B cell (primary cell): ENCODE results near the gene EPM2AIP1. TPM values are rescaled to one million over a fixed set of nuclear protein-coding genes. Genes with fewer than 3 reads are reported as not detected.

Source experiments
- ATAC-seq: fragments of 200-7000 bp; cut with Tn5 transposase; one replicate; pipeline ENCODE4 v1.10.0; 2021; ENCODE audit warnings: low read depth, mild to moderate bottlenecking, moderate number of reproducible peaks, moderate library complexity
- CTCF ChIA-PET: fragments of 350-600 bp; sonication (Branson Sonifier 250); formaldehyde crosslinking; loops from one replicate; lab custom pipeline; 2021; ENCODE audit warnings: antibody characterized with exemption, inconsistent platforms; lab: Charles Lee
- POLR2A ChIA-PET: fragments of 350-600 bp; sonication (Branson Sonifier 250); formaldehyde crosslinking; loops from one replicate; lab custom pipeline; 2021; ENCODE audit warnings: antibody characterized with exemption; lab: Charles Lee
- DNase-seq: peaks from one replicate; pipeline ENCODE4 v3.0.0; 2013
- H2AFZ ChIP-seq: 2 replicates; pipeline ENCODE4 v1.6.1; 2012; ENCODE audit warnings: mild to moderate bottlenecking, low read depth, low read length; ENCODE audit not compliant: insufficient read depth, poor library complexity, severe bottlenecking
- H3K27ac ChIP-seq, 2 donors: 1 replicate in 1 of 2; 2 replicates in 1 of 2; pipeline ENCODE4 v1.5.1; 2012 to 2013; ENCODE audit warnings: low read length in 2 of 2, mild to moderate bottlenecking in 2 of 2, moderate library complexity in 1 of 2
- H3K27me3 ChIP-seq, 4 experiments: fragments of 200-600 bp in 1 of 4; sonication (generic) in 1 of 4; replicated peaks in 1 of 4; 1 replicate in 2 of 4; 2 replicates in 2 of 4; pipeline versions ENCODE4 v1.6.1 to v1.7.0; 2013 to 2016; ENCODE audit warnings: low read length in 3 of 4, mild to moderate bottlenecking in 2 of 4, mixed read lengths in 1 of 4, moderate library complexity in 1 of 4; ENCODE audit not compliant: insufficient read depth in 4 of 4, control insufficient read depth in 3 of 4; ENCODE audit errors: control extremely low read depth in 1 of 4
- H3K36me3 ChIP-seq, 2 experiments: replicated peaks in 1 of 2; 1 replicate in 1 of 2; 2 replicates in 1 of 2; pipeline versions ENCODE4 v1.6.1 to v1.7.1; 2013; ENCODE audit warnings: low read length in 1 of 2; ENCODE audit not compliant: insufficient read depth in 2 of 2, control insufficient read depth in 1 of 2; ENCODE audit errors: control extremely low read depth in 1 of 2, extremely low read depth in 1 of 2
- H3K4me1 ChIP-seq, 2 donors: fragments of 200-600 bp in 1 of 2; sonication (generic) in 1 of 2; 1 replicate in 1 of 2; 2 replicates in 1 of 2; pipeline versions ENCODE4 v1.5.1 to v1.6.1; 2013 to 2017; ENCODE audit warnings: low read length in 2 of 2; ENCODE audit not compliant: control insufficient read depth in 2 of 2, insufficient read depth in 2 of 2
- H3K4me2 ChIP-seq: replicated peaks from 2 replicates; pipeline ENCODE3; 2012; ENCODE audit warnings: mild to moderate bottlenecking, low read depth, low read length; ENCODE audit not compliant: poor library complexity, severe bottlenecking
- H3K4me3 ChIP-seq, 5 experiments: fragments of 200-600 bp in 1 of 5; sonication (generic) in 1 of 5; 1 replicate in 3 of 5; 2 replicates in 2 of 5; pipeline versions ENCODE4 v1.5.1 to v1.7.0; 2011 to 2016; ENCODE audit warnings: low read length in 4 of 5, mild to moderate bottlenecking in 4 of 5, low read depth in 2 of 5, control low read depth in 1 of 5, moderate library complexity in 1 of 5; ENCODE audit not compliant: insufficient read depth in 1 of 5; ENCODE audit errors: control extremely low read depth in 1 of 5, extremely low read depth in 1 of 5
- H3K79me2 ChIP-seq: fragments of 200-600 bp; sonication (generic); one replicate; pipeline ENCODE4 v1.6.0; 2016; ENCODE audit warnings: low read length; ENCODE audit not compliant: control insufficient read depth, insufficient read depth
- H3K9ac ChIP-seq: fragments of 200-600 bp; sonication (generic); 2 replicates; pipeline ENCODE4 v1.6.1; 2017; ENCODE audit warnings: mild to moderate bottlenecking, low read length, moderate library complexity
- H3K9me3 ChIP-seq, 3 donors: one replicate each; pipeline versions ENCODE4 v1.6.1 to v1.7.1; 2013; ENCODE audit warnings: low read length in 2 of 3; ENCODE audit not compliant: control insufficient read depth in 2 of 3, insufficient read depth in 1 of 3; ENCODE audit errors: control extremely low read depth in 1 of 3
- H4K20me1 ChIP-seq: 2 replicates; pipeline ENCODE4 v1.6.0; 2012; ENCODE audit warnings: mild to moderate bottlenecking, low read length; ENCODE audit not compliant: insufficient read depth, control insufficient read depth, poor library complexity, severe bottlenecking
- H3K27ac Mint-ChIP-seq: one replicate; pipeline ENCODE4 v1.8.0; 2021; ENCODE audit warnings: mixed read lengths
- H3K27me3 Mint-ChIP-seq: one replicate; pipeline ENCODE4 v1.8.0; 2021; ENCODE audit warnings: mixed read lengths
- H3K4me1 Mint-ChIP-seq: one replicate; pipeline ENCODE4 v1.8.0; 2021; ENCODE audit warnings: mixed read lengths
- H3K4me3 Mint-ChIP-seq: one replicate; pipeline ENCODE4 v1.8.0; 2021; ENCODE audit warnings: mixed read lengths
- H3K9me3 Mint-ChIP-seq: one replicate; pipeline ENCODE4 v1.8.0; 2022; ENCODE audit warnings: mixed read lengths; ENCODE audit not compliant: insufficient read depth
- EZH2 ChIP-seq: IDR thresholded peaks from 2 replicates; pipeline ENCODE4 v1.6.1; 2012; ENCODE audit warnings: borderline replicate concordance, low read depth, mild to moderate bottlenecking, moderate library complexity, low read length; ENCODE audit not compliant: insufficient read depth, poor library complexity, severe bottlenecking
- WGBS: methylation state at CpG from one replicate; pipeline ENCODE4 v1.1.5; 2013; ENCODE audit warnings: missing lambda C conversion rate; ENCODE audit not compliant: insufficient coverage; 5-methylcytosine and 5-hydroxymethylcytosine counted together
- intact Hi-C: fragments of 100-400 bp; cut with micrococcal nuclease; formaldehyde crosslinking; loops from one replicate; pipeline ENCODE4 v1.10.0; 2022
- polyA plus RNA-seq: library from polyadenylated mRNA; depleted of rRNA; stranded (reverse); fragments of >200 nt; gene quantifications from 2 replicates; pipeline ENCODE4 v1.2.3, GENCODE V29; 2012
- total RNA-seq, 2 donors: library from RNA; stranded (reverse); fragments of 120-200 nt in 1 of 2; gene quantifications; 1 replicate in 1 of 2; 2 replicates in 1 of 2; pipeline versions ENCODE4 v1.2.3 to v1.2.4, GENCODE V29; 2013 to 2022
- TF ChIP-seq, protein P1 (sequence below): fragments of 200-600 bp; IDR thresholded peaks from one replicate; pipeline ENCODE4 v1.8.0; 2022; ENCODE audit warnings: antibody characterized with exemption, mild to moderate bottlenecking

EPM2AIP1 gene
- total and polyA plus RNA-seq, 2 donors (not counting 1 experiment from before 2014, with no cell fraction given), result 13.5 to 42.4 TPM

DNA sequence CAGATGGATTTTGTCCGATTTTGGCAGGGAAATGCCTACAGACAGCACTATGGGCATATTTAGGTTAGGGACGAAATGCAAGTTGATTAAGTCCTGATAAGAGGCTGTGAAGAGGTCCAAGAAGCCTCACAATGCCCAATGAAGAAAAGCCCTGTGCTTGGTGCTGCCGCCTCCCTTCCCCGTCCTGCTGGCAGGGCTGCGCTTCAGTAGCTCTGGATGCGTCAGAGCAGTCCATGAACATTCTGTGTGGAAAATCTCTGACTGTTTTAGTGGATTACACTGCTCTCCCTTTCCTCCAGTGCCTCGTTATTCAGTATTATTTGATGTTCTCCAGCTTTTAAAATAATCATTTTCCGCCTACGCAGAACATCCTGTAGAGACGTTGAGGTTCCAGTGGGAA, 40.0 kb upstream of the EPM2AIP1 start:
- ChIA-PET CTCF (no interaction called here), POLR2A (no interaction called here)
- WGBS, result 97% methylated on average over 6 of the region's 10 CpGs
- Histone ChIP-seq H2AFZ (no peak overlapping the region), H3K27me3 (no peaks in the 10 kb centered on the region), H3K27ac (no peak overlapping the region), H3K4me2 (no peak overlapping the region), H3K36me3 (peaks cover 0 to 68% of the 10 kb centered on the region in 2 experiments), H3K4me1 (no peaks in the 10 kb centered on the region), H4K20me1 (no peaks in the 10 kb centered on the region), H3K4me3 (no peak overlapping the region), H3K9me3 (peaks cover 0 to 7% (median 3%) of the 10 kb centered on the region in 3 donors), H3K9ac (no peak overlapping the region), H3K79me2 (peaks cover 11% of the 10 kb centered on the region)
- intact Hi-C loops, result no loop called here
- H3K27ac Mint-ChIP-seq, result no peak overlapping the region
- H3K4me1 Mint-ChIP-seq, result no peaks in the 10 kb centered on the region
- no peak for DNase-seq
- no peaks in the 10 kb centered on the region for H3K27me3 Mint-ChIP-seq
- no peak for ATAC-seq
- H3K4me3 Mint-ChIP-seq, result no peak overlapping the region
- no peaks in the 10 kb centered on the region for H3K9me3 Mint-ChIP-seq
- TF ChIP-seq, protein P1, sequence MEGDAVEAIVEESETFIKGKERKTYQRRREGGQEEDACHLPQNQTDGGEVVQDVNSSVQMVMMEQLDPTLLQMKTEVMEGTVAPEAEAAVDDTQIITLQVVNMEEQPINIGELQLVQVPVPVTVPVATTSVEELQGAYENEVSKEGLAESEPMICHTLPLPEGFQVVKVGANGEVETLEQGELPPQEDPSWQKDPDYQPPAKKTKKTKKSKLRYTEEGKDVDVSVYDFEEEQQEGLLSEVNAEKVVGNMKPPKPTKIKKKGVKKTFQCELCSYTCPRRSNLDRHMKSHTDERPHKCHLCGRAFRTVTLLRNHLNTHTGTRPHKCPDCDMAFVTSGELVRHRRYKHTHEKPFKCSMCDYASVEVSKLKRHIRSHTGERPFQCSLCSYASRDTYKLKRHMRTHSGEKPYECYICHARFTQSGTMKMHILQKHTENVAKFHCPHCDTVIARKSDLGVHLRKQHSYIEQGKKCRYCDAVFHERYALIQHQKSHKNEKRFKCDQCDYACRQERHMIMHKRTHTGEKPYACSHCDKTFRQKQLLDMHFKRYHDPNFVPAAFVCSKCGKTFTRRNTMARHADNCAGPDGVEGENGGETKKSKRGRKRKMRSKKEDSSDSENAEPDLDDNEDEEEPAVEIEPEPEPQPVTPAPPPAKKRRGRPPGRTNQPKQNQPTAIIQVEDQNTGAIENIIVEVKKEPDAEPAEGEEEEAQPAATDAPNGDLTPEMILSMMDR, result no peak
- no peak for TF ChIP-seq EZH2

DNA sequence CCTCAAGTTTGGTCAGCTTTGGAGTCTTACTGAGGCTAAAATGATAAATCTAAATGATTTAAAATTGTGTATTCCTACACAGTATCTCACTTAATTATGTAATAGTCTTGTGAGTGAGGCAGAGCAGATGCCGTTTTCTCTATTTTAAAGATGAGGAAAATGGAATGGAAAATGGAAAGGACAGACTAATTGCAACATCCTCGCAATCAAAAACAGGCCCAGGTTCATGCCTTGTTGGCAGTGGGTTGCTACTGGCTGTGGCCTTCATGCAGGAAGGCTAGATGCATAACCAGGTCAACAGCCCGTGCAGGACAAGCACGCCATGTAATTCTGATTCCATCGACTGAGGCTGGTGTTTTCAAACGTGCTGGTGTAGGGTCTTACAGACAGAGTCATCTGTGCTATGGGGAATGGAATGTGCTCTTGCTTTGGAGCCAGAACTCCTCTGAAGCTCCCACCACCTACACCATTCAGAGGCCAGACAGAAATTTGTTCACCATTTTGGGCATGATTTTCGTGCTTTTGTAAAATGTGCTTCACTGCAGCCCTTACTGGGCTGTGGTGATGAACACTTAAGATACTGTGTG, 38.3 kb upstream of the EPM2AIP1 start:
- Histone ChIP-seq H3K36me3 (peaks cover 0 to 68% of the 10 kb centered on the region in 2 experiments), H3K4me3 (no peak overlapping the region), H3K4me2 (no peak overlapping the region), H4K20me1 (no peaks in the 10 kb centered on the region), H3K27me3 (no peaks in the 10 kb centered on the region), H3K9me3 (peaks cover 0 to 7% (median under 1%) of the 10 kb centered on the region in 3 donors), H3K4me1 (no peaks in the 10 kb centered on the region), H2AFZ (no peak overlapping the region), H3K9ac (no peak overlapping the region), H3K27ac (no peak overlapping the region), H3K79me2 (peaks cover 15% of the 10 kb centered on the region)
- no peak for DNase-seq
- no peak for TF ChIP-seq EZH2
- TF ChIP-seq, protein P1, result no peak
- WGBS, result 100% methylated on average over 4 of the region's 7 CpGs
- Mint-ChIP-seq H3K4me1 (no peaks in the 10 kb centered on the region), H3K4me3 (no peak overlapping the region), H3K9me3 (no peaks in the 10 kb centered on the region), H3K27me3 (no peaks in the 10 kb centered on the region), H3K27ac (no peak overlapping the region)
- CTCF ChIA-PET, result no interaction called here
- intact Hi-C loops, result no loop called here
- POLR2A ChIA-PET, result no interaction called here
- ATAC-seq, result no peak
